Activated naive CD4-positive, alpha-beta T cell treated with Interleukin-2 at 50 U/mL for 16 hours (primary cell): ENCODE results near the gene SETD3.

Experiments
- DNase-seq: peaks from one replicate; pipeline ENCODE4 v3.0.0-alpha.2; 2020

SETD3 gene

GRCh38 chr14:99479906-99480869, at the start of gene SETD3:
Gene SETD3 (minus strand): TSS chr14:99480859. CDS start chr14:99465805, 15,054 bp downstream.
- peak; percentile 50 for DNase-seq

GRCh38 chr14:99529899-99530298, 49.2 kb upstream of the SETD3 start:
- no peak for DNase-seq

- DNase-seq: no peak
Measured at GRCh38 chr14:99527427-99528076, 46.9 kb upstream of the SETD3 start.

GRCh38 chr14:99527026-99527425, 46.4 kb upstream of the SETD3 start:
- DNase-seq: no peak

DNA sequence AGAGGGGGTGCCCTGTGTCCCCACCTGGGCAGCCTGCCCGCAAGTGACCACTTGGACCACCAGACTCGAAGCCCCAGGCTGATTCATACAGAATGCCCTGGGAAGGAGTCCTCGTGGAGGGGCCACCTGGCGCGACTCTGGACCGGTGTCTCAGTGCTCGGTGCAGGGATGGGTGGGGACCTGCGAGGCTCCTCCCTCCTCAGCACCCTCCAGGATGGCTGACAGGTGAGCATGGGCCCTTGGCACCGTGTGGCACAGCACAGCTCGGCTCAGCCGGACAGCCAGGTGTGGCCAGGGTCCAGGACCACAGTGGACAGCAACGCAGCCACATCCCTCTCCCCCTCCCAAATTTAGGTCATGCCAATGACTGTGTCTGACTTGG, 45.0 kb upstream of the SETD3 start:
- DNase-seq: no peak

- no peak for DNase-seq
Measured at GRCh38 chr14:99524804-99525698, 44.4 kb upstream of the SETD3 start.

- no peak for DNase-seq
Measured at GRCh38 chr14:99524091-99524661, 43.5 kb upstream of the SETD3 start.

- no peak for DNase-seq
Measured at GRCh38 chr14:99523704-99524055, 43.0 kb upstream of the SETD3 start.

DNA sequence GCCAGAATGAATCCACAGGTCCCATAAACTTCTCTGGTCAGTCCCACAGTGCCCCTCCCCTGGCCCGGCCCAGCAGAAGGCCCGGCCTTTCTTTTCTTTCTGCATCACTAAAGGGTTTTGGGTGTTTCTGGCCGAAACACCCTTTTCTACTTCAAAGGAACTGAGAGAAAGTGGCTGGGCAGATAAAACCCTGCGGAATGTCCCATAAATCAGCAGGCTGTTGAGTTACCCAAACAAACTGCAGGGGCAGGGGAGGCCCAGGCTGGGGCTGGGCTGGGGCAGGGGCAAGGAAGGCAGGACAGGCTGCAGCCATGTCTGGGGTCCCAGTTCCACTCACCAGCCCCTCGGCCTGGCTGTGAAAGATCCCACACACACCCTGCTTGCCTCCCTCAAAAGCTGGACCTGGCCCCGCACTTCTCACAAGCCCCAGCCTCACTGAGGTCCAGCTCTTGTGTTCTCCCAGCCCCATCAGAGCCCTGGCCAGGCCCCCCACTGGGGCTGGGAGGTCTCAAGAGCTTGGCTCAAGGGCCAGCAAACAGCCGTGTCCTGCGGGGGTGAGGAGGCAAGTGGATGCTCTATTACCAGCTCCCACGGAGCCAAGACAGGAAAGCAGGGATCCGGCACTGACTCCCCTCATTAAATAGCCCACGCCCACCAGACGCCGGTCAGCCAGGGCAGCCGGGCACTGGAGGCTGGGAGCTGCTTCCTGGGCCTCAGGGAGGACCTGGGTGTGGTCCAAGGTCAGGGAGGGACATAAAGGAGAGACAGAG, 42.5 kb upstream of the SETD3 start:
- DNase-seq: no peak

GRCh38 chr14:99522457-99522891, 41.8 kb upstream of the SETD3 start:
- DNase-seq: no peak

GRCh38 chr14:99522025-99522401, 41.4 kb upstream of the SETD3 start:
- no peak for DNase-seq

DNA sequence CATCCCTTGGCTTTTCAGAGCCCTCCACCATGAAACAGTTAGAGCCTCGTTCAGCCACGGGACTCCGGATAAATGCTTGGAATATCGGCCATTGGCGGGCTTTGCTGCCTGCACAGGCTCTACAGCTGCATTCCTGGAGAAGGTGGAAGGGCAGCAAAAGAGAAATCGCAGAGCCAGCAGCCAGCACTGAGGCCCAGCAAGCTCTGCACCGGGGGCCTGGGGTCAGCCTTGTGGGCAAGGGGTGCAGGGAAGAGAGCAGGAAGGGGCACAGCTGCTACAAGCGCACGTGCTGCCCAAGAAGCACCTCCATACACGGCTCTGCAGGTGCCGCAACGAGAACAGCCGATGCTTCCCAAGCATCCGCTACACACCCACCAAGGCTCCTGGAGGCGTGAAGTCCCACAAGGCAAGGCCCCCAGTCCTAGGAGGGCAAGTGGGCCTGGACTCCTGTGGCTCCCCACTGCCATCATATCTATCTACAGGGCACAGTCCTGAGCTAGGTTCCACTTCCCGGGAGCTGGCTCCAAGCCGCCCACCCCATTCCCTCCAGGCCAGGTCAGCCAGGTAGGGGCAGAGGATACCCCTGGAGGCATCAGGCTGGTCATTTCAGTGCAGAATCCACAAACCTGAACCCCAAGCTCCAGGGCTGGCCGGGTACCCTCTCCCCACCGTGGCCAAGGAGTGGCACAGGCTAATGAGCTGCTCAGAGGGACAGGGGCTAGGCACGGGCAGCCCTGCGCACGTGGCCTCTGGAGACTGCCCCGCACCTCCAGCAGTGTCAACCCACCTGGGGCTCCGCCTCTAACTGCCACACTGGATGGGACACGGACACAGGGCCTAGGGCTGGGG, 40.7 kb upstream of the SETD3 start:
- DNase-seq: no peak

DNA sequence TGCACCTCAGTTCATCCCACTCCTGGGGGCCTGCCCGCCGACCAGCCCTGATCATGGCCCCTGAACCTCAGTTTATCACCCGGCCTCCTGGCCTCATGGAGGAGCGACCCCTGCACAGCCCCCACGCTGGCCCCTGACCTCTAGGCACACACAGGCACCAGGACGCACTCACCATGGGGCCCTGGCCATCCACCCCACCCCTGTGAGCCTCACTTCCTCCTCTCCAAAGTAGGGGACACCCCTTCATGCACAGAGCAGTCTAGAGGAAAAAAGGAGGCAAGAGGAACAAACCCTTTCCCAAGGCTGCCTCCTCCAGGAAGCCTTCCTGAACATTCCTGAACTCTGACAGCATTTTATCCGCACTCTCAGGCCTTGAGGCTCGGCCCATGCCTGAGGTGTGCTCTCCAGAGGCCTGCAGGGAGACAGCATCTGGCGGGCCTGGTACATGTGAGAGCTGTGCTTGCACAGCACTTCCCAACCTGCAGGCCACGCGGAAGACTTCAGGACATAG, 40.0 kb upstream of the SETD3 start:
- DNase-seq: no peak

GRCh38 chr14:99519931-99520421, 39.3 kb upstream of the SETD3 start:
- DNase-seq: no peak

DNA sequence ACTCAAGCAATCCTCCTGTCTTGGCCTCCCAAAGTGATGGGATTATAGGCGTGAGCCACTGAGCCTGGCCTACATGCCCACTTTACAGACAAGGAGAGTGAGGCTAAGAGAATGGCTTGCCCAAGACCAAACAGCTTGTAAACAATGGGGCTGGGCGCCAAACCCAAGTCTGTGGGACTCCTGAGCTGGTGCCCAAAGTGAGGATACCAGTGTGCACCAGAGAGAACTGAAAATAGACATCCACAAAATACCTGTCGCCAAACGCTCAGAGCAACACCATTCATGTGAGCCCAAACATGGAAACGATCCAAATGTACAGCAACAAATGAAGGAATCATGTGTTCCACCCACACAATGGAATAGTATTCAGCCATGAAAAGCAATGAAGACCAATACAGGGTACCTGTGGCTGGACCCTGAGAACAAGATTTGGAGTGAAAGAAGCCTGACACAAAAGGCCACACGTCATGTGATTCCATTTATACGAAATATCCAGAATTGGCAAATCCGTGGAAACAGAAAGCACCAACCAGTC, 38.8 kb upstream of the SETD3 start:
- DNase-seq: no peak

DNA sequence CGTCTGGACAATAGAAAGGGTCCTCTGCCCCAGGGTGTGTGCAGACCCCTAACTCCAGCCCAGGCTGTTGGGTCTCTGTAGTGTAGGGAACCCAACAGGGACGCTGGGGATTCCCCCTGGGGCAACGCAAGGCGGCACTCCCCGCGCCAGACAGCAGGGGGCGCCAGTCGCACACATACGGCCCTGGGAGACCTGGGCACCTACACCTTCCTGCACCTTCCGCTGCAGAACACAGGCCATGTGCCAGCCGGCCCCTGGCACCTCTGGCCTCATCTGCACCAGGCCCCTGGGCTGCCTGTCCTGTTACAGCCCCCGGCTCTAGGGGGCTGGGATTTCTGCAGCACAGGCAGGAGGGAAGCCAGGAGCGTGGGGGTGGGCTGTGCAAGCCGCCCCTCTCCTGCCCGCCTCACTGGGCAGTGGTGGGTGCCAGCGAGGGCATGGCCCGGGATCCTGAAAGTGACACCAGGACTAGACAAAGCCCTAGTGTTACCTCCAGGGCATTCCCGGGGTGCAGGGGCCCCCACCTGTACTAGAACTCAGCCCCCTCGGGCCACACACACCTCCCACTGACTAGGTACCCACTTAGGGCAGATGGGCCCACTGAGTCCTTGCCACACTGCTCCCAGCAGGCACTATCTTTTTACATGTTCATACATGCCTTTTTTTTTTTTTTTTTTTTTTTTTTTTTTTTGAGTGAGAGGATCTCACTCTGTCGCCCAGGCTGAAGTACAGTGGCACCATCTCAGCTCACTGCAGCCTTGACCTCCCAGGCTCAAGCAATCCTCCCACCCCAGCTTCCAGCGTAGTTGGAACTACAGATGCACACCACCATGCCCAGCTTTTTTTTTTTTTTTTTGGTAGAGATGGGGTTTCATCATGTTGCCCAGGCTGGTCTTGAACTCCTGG, 38.0 kb upstream of the SETD3 start:
- DNase-seq: peak; percentile 85

DNA sequence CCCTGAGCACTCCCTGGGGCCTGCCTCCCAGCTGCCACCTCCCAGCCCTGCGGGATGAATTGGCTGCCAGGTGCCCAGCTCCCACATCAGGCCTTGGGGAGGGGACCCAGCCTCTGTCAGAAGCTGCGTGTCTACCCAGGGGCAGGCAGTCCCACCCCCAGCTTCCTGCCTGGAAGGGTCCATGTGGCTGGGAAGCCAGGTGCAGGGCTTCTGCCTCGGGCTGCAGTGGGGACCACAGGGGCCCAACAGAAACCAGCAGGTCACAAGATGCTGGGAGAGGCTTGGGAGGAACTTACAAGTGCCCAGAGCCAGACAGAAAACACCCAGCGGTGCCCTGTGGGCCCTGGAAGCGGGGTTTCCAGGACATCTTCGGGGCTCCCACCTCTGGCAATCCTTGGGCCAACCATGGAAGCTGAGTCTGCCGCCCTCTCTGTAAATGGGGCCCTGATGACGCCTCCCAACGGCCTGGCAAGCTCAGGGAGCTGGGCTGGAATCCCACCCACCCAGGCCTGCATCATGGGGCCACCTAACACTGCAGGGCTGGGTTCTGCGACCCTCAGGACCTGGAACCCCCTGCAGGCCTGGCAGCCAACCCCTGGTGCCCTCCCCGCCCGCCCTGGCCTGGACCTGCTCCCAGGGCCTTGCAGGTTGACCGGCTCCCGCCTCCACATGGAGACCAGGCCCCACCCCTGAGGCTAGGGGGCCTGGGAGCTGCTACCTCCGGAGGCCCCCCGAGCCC, 37.2 kb upstream of the SETD3 start:
- DNase-seq: no peak

DNA sequence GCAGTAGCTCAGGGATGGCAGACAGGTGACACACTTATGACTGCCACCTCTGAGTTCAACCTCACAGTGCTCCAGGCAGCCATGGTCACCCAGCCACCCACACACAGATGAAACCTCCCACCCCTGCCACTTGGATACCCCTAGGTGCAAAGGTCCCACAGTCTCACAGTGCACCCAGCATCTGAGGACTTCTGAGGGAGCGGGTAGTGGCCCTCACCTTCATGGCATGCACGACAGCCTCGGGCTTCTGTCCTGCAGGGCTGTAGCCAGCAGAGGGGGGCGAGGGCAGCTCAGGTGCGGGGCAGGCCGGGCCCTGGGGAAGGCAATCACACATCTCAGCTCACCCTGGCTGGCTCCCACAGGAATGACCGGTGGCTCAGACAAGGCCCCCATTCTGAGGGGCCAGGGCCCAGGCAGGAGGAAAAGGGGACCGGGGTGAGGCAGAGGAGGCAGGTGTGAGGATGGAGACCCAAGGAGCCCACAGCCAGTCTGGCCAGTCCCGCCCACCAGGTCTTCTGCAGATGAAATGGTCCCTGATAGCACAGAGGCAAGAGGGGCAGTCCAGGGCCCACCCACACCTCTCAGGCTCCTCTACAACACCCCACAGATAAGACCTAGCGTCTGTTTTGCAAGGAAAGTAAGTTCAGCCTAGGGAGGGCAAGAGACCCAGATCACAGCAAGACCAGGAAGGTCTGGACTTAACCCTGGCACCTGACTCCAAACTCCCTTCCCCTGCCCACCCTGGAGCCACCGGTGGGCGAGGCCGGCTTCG, 36.4 kb upstream of the SETD3 start:
- DNase-seq: no peak
